Measurements from ENCODE around the gene KRCC1.

The KRCC1 gene

GRCh38 chr2:88055371-88056128 is at the start of gene KRCC1:
Gene KRCC1 (minus strand): TSS chr2:88055783. CDS start chr2:88028563, 27,220 bp downstream.
- peak; percentile 87 for DNase-seq (ENCODE audit: low read depth)

- DNase-seq (ENCODE audit: low read depth) = no peak
Measured at GRCh38 chr2:88100489-88100858, 44.9 kb upstream of the KRCC1 start.

GRCh38 chr2:88099798-88100488 is 44.4 kb upstream of the KRCC1 start:
- DNase-seq (ENCODE audit: low read depth) = no peak

- DNase-seq (ENCODE audit: low read depth) = no peak
Measured at GRCh38 chr2:88098558-88098900, 42.9 kb upstream of the KRCC1 start.

GRCh38 chr2:88097891-88098557 is 42.4 kb upstream of the KRCC1 start:
- no peak for DNase-seq (ENCODE audit: low read depth)

- DNase-seq (ENCODE audit: low read depth) = no peak
Measured at GRCh38 chr2:88097192-88097591, 41.6 kb upstream of the KRCC1 start.

- DNase-seq (ENCODE audit: low read depth) = no peak
Measured at GRCh38 chr2:88096708-88097107, 41.1 kb upstream of the KRCC1 start.

GRCh38 chr2:88095022-88095421 is 39.4 kb upstream of the KRCC1 start:
- no peak for DNase-seq (ENCODE audit: low read depth)

GRCh38 chr2:88092773-88093172 is 37.2 kb upstream of the KRCC1 start:
- no peak for DNase-seq (ENCODE audit: low read depth)

GRCh38 chr2:88091943-88092342 is 36.4 kb upstream of the KRCC1 start:
- DNase-seq (ENCODE audit: low read depth) = no peak

GRCh38 chr2:88090446-88091283 is 35.1 kb upstream of the KRCC1 start:
- peak; percentile 1 for DNase-seq (ENCODE audit: low read depth)

- DNase-seq (ENCODE audit: low read depth) = no peak
Measured at GRCh38 chr2:88088999-88089398, 33.4 kb upstream of the KRCC1 start.

GRCh38 chr2:88087763-88088162 is 32.2 kb upstream of the KRCC1 start:
- no peak for DNase-seq (ENCODE audit: low read depth)

- DNase-seq (ENCODE audit: low read depth) = no peak
Measured at GRCh38 chr2:88087073-88087472, 31.5 kb upstream of the KRCC1 start.

- no peak for DNase-seq (ENCODE audit: low read depth)
Measured at GRCh38 chr2:88086401-88086800, 30.8 kb upstream of the KRCC1 start.

GRCh38 chr2:88085602-88086001 is 30.0 kb upstream of the KRCC1 start:
- DNase-seq (ENCODE audit: low read depth) = no peak

- no peak for DNase-seq (ENCODE audit: low read depth)
Measured at GRCh38 chr2:88085099-88085498, 29.5 kb upstream of the KRCC1 start.

- DNase-seq (ENCODE audit: low read depth) = no peak
Measured at GRCh38 chr2:88082781-88083180, 27.2 kb upstream of the KRCC1 start.

- DNase-seq (ENCODE audit: low read depth) = no peak
Measured at GRCh38 chr2:88081924-88082608, 26.5 kb upstream of the KRCC1 start.

- DNase-seq (ENCODE audit: low read depth) = no peak
Measured at GRCh38 chr2:88080545-88080944, 25.0 kb upstream of the KRCC1 start.

- no peak for DNase-seq (ENCODE audit: low read depth)
Measured at GRCh38 chr2:88078643-88079172, 23.1 kb upstream of the KRCC1 start.
